GM12878 (cell line): ENCODE results near the gene PKHD1. TPM values are rescaled to one million over a fixed set of nuclear protein-coding genes. Genes with fewer than 3 reads are reported as not detected.

ENCODE experiments used
- ATAC-seq: fragments of 200-7000 bp; cut with Tn5 transposase; 3 replicates; pipeline ENCODE4 v1.9.1; 2020; ENCODE audit warnings: mild to moderate bottlenecking, moderate library complexity
- BruUV-seq: library from RNA; stranded (reverse); fragments of 400-500 nt; replicated peaks from 2 replicates; lab custom pipeline; 2021; lab: Mats Ljungman, UMichigan
- CTCF ChIA-PET: fragments of 300-600 bp; sonication (Branson Sonifier 250); formaldehyde crosslinking; extraction: SDS; loops from one replicate; lab custom pipeline; 2021; ENCODE audit warnings: inconsistent platforms; lab: Yijun Ruan, JAX
- POLR2A ChIA-PET: fragments of 350-600 bp; formaldehyde crosslinking; extraction: SDS; loops from one replicate; lab custom pipeline; 2021; ENCODE audit warnings: inconsistent platforms; lab: Charles Lee
- RAD21 ChIA-PET: fragments of 300-600 bp; sonication (Branson Sonifier 250); formaldehyde crosslinking; loops from one replicate; lab custom pipeline; 2023; ENCODE audit warnings: antibody characterized with exemption; ENCODE audit not compliant: unreplicated experiment; lab: Charles Lee
- SMC1A ChIA-PET: fragments of 300-600 bp; sonication (Branson Sonifier 250); formaldehyde crosslinking; loops from one replicate; lab custom pipeline; 2023; ENCODE audit not compliant: unreplicated experiment, uncharacterized antibody; lab: Charles Lee
- DNase-seq: peaks from one replicate; pipeline ENCODE4 v3.0.0-alpha.2; 2011; ENCODE audit warnings: low read depth, low spot score
- FAIRE-seq: peaks from 3 replicates; lab custom pipeline; 2011; peaks lifted over from hg19 to GRCh38; lab: Jason Lieb, UNC
- H2AFZ ChIP-seq: 2 replicates; pipeline ENCODE4 v1.6.0; 2011; ENCODE audit warnings: low read depth, low read length, control low read depth; ENCODE audit not compliant: control insufficient read depth
- H3K27ac ChIP-seq: 2 replicates; pipeline ENCODE4 v1.5.1; 2011; ENCODE audit warnings: control low read depth; ENCODE audit not compliant: control insufficient read depth, insufficient read depth
- H3K27me3 ChIP-seq, 2 experiments: replicated peaks in 1 of 2; 2 replicates each; pipeline versions ENCODE4 v1.6.0 to v1.6.1; 2011; ENCODE audit warnings: low read length in 1 of 2; ENCODE audit not compliant: control insufficient read depth in 2 of 2, insufficient read depth in 2 of 2
- H3K36me3 ChIP-seq, 2 experiments: 2 replicates each; pipeline ENCODE4 v1.5.1; 2011; ENCODE audit warnings: low read length in 1 of 2; ENCODE audit not compliant: control insufficient read depth in 2 of 2, insufficient read depth in 2 of 2
- H3K4me1 ChIP-seq: 2 replicates; pipeline ENCODE4 v1.6.1; 2011; ENCODE audit warnings: mild to moderate bottlenecking, low read length, moderate library complexity, mixed read lengths; ENCODE audit not compliant: control insufficient read depth, insufficient read depth
- H3K4me2 ChIP-seq: 2 replicates; pipeline ENCODE4 v1.6.0; 2011; ENCODE audit warnings: control low read depth; ENCODE audit not compliant: control insufficient read depth, insufficient read depth
- H3K4me3 ChIP-seq: fragments of 200-600 bp; sonication (generic); 2 replicates; pipeline ENCODE4 v1.5.1; 2016
- H3K79me2 ChIP-seq: 2 replicates; pipeline ENCODE4 v1.6.0; 2011; ENCODE audit warnings: low read length; ENCODE audit not compliant: control insufficient read depth, insufficient read depth
- H3K9ac ChIP-seq: 2 replicates; pipeline ENCODE4 v1.8.0; 2011; ENCODE audit warnings: low read length, control low read depth, mixed read lengths; ENCODE audit not compliant: control insufficient read depth, insufficient read depth
- H3K9me3 ChIP-seq: replicated peaks from 3 replicates; pipeline ENCODE4 v1.5.1; 2011; ENCODE audit warnings: mild to moderate bottlenecking, low read length; ENCODE audit not compliant: control insufficient read depth, insufficient read depth
- H4K20me1 ChIP-seq: 2 replicates; pipeline ENCODE4 v1.6.0; 2011; ENCODE audit not compliant: control insufficient read depth, insufficient read depth
- BACH1 ChIP-seq: fragments of 450-650 bp; IDR thresholded peaks from 2 replicates; pipeline ENCODE4 v1.6.1; 2017; ENCODE audit warnings: mild to moderate bottlenecking, borderline replicate concordance
- JUND ChIP-seq: IDR thresholded peaks from 2 replicates; pipeline ENCODE4 v1.6.1; 2012; ENCODE audit warnings: low read depth, mild to moderate bottlenecking, low read length, improper control_type of control experiment, moderate library complexity
- POLR2AphosphoS2 ChIP-seq: IDR thresholded peaks from 2 replicates; pipeline ENCODE4 v1.6.1; 2011; ENCODE audit warnings: low read depth, mild to moderate bottlenecking, low read length, improper control_type of control experiment, moderate library complexity
- RAD21 ChIP-seq: IDR thresholded peaks from 2 replicates; pipeline ENCODE4 v1.6.1; 2011; ENCODE audit warnings: mild to moderate bottlenecking, low read depth, low read length, moderate library complexity; ENCODE audit not compliant: insufficient read depth
- SUZ12 ChIP-seq: fragments of 200-600 bp; sonication (generic); IDR thresholded peaks from one replicate; pipeline ENCODE4 v1.6.1; 2018; ENCODE audit warnings: antibody characterized with exemption, mild to moderate bottlenecking; ENCODE audit not compliant: unreplicated experiment
- WGBS: methylation state at CpG from one replicate; pipeline ENCODE4 v1.1.6; 2016; ENCODE audit warnings: low lambda C conversion rate; ENCODE audit not compliant: insufficient replicate concordance, insufficient coverage; ENCODE audit errors: missing lambda C conversion rate; 5-methylcytosine and 5-hydroxymethylcytosine counted together
- in situ Hi-C: fragments of 300-500 bp; cut with MboI; formaldehyde crosslinking; loops from 9 replicates; pipeline ENCODE4 v1.14.3; 2018; ENCODE audit warnings: mixed read lengths
- intact Hi-C: fragments of 100-400 bp; cut with micrococcal nuclease; formaldehyde crosslinking; loops from one replicate; pipeline ENCODE4 v1.14.2; 2022; ENCODE audit not compliant: unreplicated experiment
- polyA plus RNA-seq, 11 experiments: library from polyadenylated mRNA; depleted of rRNA in 4 of 11; unstranded in 6 of 11; stranded (reverse) in 5 of 11; fragments of >200 nt; fragmentation: Nextera tagmentation in 4 of 11; fragmentation: Illumina TruSeq in 1 of 11; extraction: Ambion mirVana in 4 of 11; extraction: Trizol in 1 of 11; gene quantifications; 1 replicate in 1 of 11; 2 replicates in 10 of 11; pipeline versions ENCODE4 v1.2.1 to v1.2.3, GENCODE V29; 2011 to 2016; ENCODE audit warnings: inconsistent platforms in 2 of 11, missing spikeins in 2 of 11, low read depth in 1 of 11
- total RNA-seq, 4 experiments: library from RNA; depleted of rRNA in 3 of 4; stranded (reverse); fragments of >200 nt in 3 of 4; fragmentation: Illumina TruSeq in 1 of 4; extraction: Trizol in 1 of 4; gene quantifications; 2 replicates each; pipeline versions ENCODE4 v1.2.1 to v1.2.3, GENCODE V29; 2013 to 2021
- TF ChIP-seq, protein P1 (sequence below): fragments of 450-650 bp; IDR thresholded peaks from 2 replicates; pipeline ENCODE4 v1.6.1; 2016; ENCODE audit warnings: mild to moderate bottlenecking
- TF ChIP-seq, protein P2 (sequence below): IDR thresholded peaks from 2 replicates; pipeline ENCODE4 v1.6.1; 2011; ENCODE audit warnings: low read depth, low read length, improper control_type of control experiment, borderline replicate concordance
- TF ChIP-seq, protein P3 (sequence below): fragments of 450-650 bp; formaldehyde crosslinking; IDR thresholded peaks from 2 replicates; pipeline ENCODE4 v1.4.0; 2020; ENCODE audit warnings: mild to moderate bottlenecking, moderate library complexity

Gene PKHD1
- total and polyA plus RNA-seq, 10 of the 15 experiments (the other 5 are each of a cell fraction or from before 2014, with no cell fraction given): under 0.01 to 0.90 (median 0.02) TPM; not detected in 1

DNA sequence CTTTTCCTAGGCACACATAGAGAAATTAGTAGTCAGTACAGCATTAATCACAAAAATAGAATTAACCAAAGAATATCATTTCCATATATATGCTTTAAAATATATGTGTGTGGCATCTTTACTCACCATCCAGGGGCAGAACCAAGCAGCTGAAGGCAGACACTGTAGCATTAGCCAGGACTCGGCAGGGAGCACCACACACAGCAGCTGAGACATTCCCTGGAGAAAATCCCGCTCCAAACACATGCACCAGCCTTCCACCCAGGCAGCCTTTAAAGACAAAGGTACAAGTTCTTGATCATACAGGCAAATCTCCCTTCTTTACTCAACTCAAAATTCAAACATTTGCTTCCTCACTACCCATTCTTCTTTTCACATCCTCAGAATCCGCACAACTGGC is 64.7 kb downstream of the PKHD1 start:
- ATAC-seq: no peak
- BruUV-seq: no TSS peak
- Histone ChIP-seq H3K9me3 (no peaks in the 10 kb centered on the region), H3K36me3 (no peaks in the 10 kb centered on the region)
- no peak for TF ChIP-seq BACH1
- TF ChIP-seq, all 136 proteins: peak for 0
- SMC1A ChIA-PET: interaction anchor here (0.8 to 8.0 kb wide), 16 partner anchors 9 to 667 kb away, joined by 3 to 51 read pairs (median 5); no protein-coding TSS in a partner anchor
- H3K27me3 ChIP-seq: no peaks in the 10 kb centered on the region; a peak in 2 of 4 replicates
- no peak overlapping the region for H3K9ac ChIP-seq
- H3K27ac ChIP-seq: no peak overlapping the region
- WGBS: 37% methylated on average over 3 of the region's 3 CpGs
- RAD21 ChIA-PET: interaction anchor here (0.9 to 3.1 kb wide), 5 partner anchors 10 to 167 kb away, joined by 4 to 14 read pairs (median 6); no protein-coding TSS in a partner anchor
- POLR2A ChIA-PET: interaction anchor here (0.7 kb wide), 1 partner anchor 218 kb away, joined by 3 read pairs; no protein-coding TSS in a partner anchor
- H3K4me2 ChIP-seq: no peak overlapping the region
- FAIRE-seq (no peak), DNase-seq (no peak)
- no peaks in the 10 kb centered on the region for H4K20me1 ChIP-seq
- CTCF ChIA-PET: interaction anchor here (1.0 to 7.3 kb wide), 21 partner anchors 9 to 1207 kb away, joined by 3 to 121 read pairs (median 4); partner anchors contain the start of gene TFAP2B
- H3K79me2 ChIP-seq: no peaks in the 10 kb centered on the region
- no peaks in the 10 kb centered on the region for H3K4me1 ChIP-seq
- H3K4me3 ChIP-seq: no peak overlapping the region
- intact Hi-C loops (no loop called here), in situ Hi-C loops (loop anchor here (5.0 to 10.0 kb wide), 2 partner anchors 165 to 1208 kb away; partner anchors contain the start of gene TFAP2B)
- H2AFZ ChIP-seq: no peak overlapping the region

DNA sequence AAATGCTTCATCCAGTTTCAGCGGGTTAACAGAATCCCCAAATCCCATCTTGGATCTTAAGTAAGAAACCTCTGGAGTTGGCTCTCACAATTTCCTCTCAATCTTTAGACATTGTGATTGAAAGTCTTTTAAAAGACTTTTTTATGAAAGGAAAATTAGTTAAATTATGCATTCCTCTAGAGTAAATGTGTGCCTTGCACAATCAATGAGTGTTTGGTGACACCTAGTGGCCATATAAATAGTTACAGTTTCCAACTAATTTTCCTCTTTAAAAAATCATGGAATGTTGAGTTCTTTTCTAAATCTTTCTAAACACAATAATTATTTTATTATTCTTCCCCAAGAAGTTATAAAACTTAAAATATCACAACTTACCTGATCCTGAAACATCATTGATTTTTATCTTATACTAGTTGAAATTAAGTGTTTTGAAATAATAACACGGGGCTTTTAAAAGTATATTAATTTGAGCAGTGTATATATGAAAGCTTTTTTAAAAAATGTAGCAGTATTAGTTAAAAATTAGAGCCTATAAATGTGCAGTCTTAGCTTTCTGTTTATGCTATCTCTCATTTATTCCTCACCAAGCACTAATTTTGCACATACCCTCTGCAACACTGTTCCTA is 66.4 kb downstream of the PKHD1 start:
- intact Hi-C loops (loop anchor here (1.0 to 2.0 kb wide), 3 partner anchors 62 to 1205 kb away; no protein-coding TSS in a partner anchor), in situ Hi-C loops (loop anchor here (5.0 to 10.0 kb wide), 2 partner anchors 164 to 1206 kb away; partner anchors contain the start of gene TFAP2B)
- Histone ChIP-seq H3K9ac (no peak overlapping the region), H3K9me3 (no peaks in the 10 kb centered on the region), H3K36me3 (no peaks in the 10 kb centered on the region), H3K79me2 (no peaks in the 10 kb centered on the region), H3K4me2 (no peak overlapping the region), H2AFZ (no peak overlapping the region), H3K4me1 (no peaks in the 10 kb centered on the region), H4K20me1 (no peaks in the 10 kb centered on the region), H3K27ac (no peak overlapping the region), H3K27me3 (no peaks in the 10 kb centered on the region; a peak in 1 of 4 replicates), H3K4me3 (no peak overlapping the region)
- DNase-seq: no peak
- ChIA-PET POLR2A (no interaction called here), RAD21 (interaction anchor here (1.0 to 3.1 kb wide), 6 partner anchors 9 to 166 kb away, joined by 4 to 14 read pairs (median 6); no protein-coding TSS in a partner anchor), CTCF (interaction anchor here (1.0 to 7.3 kb wide), 23 partner anchors 8 to 1205 kb away, joined by 3 to 121 read pairs (median 4); no protein-coding TSS in a partner anchor), SMC1A (interaction anchor here (0.8 to 8.0 kb wide), 20 partner anchors 10 to 452 kb away, joined by 3 to 51 read pairs (median 5); no protein-coding TSS in a partner anchor)
- BruUV-seq: no TSS peak
- no peak for FAIRE-seq
- WGBS: 74% methylated on average over 2 of the region's 2 CpGs
- ATAC-seq: peak; percentile 52; the same call in 2 of the 3 replicates
- TF ChIP-seq, protein P1, sequence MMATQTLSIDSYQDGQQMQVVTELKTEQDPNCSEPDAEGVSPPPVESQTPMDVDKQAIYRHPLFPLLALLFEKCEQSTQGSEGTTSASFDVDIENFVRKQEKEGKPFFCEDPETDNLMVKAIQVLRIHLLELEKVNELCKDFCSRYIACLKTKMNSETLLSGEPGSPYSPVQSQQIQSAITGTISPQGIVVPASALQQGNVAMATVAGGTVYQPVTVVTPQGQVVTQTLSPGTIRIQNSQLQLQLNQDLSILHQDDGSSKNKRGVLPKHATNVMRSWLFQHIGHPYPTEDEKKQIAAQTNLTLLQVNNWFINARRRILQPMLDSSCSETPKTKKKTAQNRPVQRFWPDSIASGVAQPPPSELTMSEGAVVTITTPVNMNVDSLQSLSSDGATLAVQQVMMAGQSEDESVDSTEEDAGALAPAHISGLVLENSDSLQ: no peak
- TF ChIP-seq, protein P2, sequence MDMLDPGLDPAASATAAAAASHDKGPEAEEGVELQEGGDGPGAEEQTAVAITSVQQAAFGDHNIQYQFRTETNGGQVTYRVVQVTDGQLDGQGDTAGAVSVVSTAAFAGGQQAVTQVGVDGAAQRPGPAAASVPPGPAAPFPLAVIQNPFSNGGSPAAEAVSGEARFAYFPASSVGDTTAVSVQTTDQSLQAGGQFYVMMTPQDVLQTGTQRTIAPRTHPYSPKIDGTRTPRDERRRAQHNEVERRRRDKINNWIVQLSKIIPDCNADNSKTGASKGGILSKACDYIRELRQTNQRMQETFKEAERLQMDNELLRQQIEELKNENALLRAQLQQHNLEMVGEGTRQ: no peak
- no peak for TF ChIP-seq POLR2AphosphoS2
- TF ChIP-seq, protein P3, sequence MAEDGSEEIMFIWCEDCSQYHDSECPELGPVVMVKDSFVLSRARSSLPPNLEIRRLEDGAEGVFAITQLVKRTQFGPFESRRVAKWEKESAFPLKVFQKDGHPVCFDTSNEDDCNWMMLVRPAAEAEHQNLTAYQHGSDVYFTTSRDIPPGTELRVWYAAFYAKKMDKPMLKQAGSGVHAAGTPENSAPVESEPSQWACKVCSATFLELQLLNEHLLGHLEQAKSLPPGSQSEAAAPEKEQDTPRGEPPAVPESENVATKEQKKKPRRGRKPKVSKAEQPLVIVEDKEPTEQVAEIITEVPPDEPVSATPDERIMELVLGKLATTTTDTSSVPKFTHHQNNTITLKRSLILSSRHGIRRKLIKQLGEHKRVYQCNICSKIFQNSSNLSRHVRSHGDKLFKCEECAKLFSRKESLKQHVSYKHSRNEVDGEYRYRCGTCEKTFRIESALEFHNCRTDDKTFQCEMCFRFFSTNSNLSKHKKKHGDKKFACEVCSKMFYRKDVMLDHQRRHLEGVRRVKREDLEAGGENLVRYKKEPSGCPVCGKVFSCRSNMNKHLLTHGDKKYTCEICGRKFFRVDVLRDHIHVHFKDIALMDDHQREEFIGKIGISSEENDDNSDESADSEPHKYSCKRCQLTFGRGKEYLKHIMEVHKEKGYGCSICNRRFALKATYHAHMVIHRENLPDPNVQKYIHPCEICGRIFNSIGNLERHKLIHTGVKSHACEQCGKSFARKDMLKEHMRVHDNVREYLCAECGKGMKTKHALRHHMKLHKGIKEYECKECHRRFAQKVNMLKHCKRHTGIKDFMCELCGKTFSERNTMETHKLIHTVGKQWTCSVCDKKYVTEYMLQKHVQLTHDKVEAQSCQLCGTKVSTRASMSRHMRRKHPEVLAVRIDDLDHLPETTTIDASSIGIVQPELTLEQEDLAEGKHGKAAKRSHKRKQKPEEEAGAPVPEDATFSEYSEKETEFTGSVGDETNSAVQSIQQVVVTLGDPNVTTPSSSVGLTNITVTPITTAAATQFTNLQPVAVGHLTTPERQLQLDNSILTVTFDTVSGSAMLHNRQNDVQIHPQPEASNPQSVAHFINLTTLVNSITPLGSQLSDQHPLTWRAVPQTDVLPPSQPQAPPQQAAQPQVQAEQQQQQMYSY (CRISPR knock-in tag): no peak
- TF ChIP-seq JUND: no peak
- no peak for TF ChIP-seq SUZ12
- TF ChIP-seq RAD21: peak; percentile 93
